VCaP (cell line): ENCODE measurements around the gene RPRD1B.
A peak's percentile ranks its signal among the peaks of the same experiment; 100 is the strongest.

Experiments used
- H3K27ac ChIP-seq: fragments of 450-650 bp; 2 replicates; pipeline ENCODE4 v1.5.1; 2017
- CTCF ChIP-seq: fragments of 450-650 bp; conservative IDR thresholded peaks from 2 replicates; pipeline ENCODE4 v1.5.1; 2017; ENCODE audit warnings: mild to moderate bottlenecking, moderate library complexity

The RPRD1B gene

GRCh38 chr20:38013887-38014286 is 19.7 kb upstream of the RPRD1B start:
- H3K27ac ChIP-seq: no peak overlapping the region
- TF ChIP-seq CTCF: no peak

GRCh38 chr20:38017959-38018358 is 15.6 kb upstream of the RPRD1B start:
- no peak overlapping the region for H3K27ac ChIP-seq
- TF ChIP-seq CTCF: no peak

GRCh38 chr20:38018385-38018784 is 15.2 kb upstream of the RPRD1B start:
- H3K27ac ChIP-seq: no peak overlapping the region
- TF ChIP-seq CTCF: no peak

- H3K27ac ChIP-seq: peak overlapping the region; percentile 61
- no peak for TF ChIP-seq CTCF
These were observed 12.3 kb upstream of the RPRD1B start for GRCh38 chr20:38021087-38021772.

- TF ChIP-seq CTCF: no peak
- H3K27ac ChIP-seq: peak overlapping the region; percentile 61
These were observed 10.2 kb upstream of the RPRD1B start for GRCh38 chr20:38023181-38024001.

- TF ChIP-seq CTCF: no peak
- H3K27ac ChIP-seq: peak overlapping the region; percentile 61
These were observed 9.1 kb upstream of the RPRD1B start for GRCh38 chr20:38024496-38024895.

- TF ChIP-seq CTCF: no peak
- no peak overlapping the region for H3K27ac ChIP-seq
These were observed 4.1 kb upstream of the RPRD1B start for GRCh38 chr20:38029453-38029852.
